NCI-H446 treated with DMSO at 0.1 percent for 48 hours (cell line): Measurements from ENCODE around the gene MCHR1.

ENCODE experiments used
- DNase-seq: peaks from one replicate; lab custom pipeline; 2025; lab: John Stamatoyannopoulos, UW

Gene MCHR1

DNA sequence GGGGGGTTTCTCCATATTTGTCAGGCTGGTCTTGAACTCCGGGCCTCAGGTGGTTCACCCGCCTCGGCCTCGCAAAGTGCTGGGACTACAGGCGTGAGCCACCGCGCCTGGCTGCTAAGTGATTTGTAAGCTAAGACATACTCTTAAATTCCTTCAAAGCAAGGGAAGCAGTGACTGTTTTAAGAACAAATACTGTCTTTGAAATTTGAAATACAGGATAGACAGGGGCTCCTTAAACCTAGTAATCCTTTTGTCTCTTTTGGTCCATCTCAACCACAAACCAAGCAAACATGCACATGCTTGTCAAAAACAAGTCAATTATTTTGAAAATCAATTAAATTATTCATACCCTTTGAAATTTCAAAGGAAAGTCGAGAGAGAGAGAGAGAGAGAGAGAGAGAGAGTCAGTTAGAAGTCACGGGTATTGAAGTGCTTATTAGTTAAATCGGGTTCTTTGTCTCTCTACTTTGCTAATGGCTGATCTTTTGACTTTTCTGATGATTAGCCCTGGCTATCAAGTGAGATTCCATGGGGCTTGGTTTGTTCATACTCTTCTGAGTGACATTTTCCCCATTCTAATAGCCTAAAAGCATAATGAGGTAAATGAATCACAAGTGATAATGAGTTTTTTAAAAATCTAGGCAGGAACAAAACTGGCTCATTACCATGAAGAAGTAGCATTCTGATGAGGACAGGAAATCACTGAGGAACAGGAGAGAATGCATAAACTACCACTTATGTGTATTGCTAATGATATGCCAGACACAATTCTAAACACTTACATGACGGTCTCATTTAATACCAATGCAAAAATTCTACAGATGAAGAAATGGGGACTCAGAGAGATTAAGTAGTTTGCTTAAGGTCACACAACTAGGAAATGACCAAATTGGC is 48.0 kb downstream of the MCHR1 start:
- DNase-seq, result no peak

DNA sequence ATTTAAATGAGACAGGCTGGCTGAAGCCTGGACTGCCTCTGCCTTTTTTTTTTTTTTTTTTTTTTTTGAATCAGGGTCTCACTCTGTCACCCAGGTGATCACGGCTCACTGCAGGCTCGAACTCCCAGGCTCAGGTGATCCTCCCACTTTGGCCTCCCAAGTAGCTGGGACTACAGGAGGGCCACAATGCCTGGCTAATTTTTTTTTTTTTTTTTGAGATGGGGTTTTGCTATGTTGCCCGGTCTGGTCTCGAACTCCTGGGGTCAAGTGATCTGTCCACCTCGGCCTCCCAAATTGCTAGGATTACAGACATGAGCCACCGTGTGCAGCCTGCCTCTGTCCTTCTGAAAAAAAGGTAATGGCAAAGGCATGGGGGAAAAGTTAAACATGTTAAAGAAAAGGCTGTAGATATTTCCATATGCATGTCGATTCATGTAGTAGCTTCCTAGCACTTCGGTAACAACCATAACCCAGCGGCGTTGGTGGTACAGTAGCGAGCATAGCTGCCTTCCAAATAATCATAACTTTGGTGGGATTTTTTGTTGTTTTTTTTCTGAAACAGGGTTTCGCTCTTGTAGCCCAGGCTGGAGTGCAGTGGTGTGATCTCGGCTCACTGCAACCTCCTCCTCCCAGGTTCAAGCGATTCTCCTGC is 48.8 kb downstream of the MCHR1 start:
- DNase-seq, result no peak

DNA sequence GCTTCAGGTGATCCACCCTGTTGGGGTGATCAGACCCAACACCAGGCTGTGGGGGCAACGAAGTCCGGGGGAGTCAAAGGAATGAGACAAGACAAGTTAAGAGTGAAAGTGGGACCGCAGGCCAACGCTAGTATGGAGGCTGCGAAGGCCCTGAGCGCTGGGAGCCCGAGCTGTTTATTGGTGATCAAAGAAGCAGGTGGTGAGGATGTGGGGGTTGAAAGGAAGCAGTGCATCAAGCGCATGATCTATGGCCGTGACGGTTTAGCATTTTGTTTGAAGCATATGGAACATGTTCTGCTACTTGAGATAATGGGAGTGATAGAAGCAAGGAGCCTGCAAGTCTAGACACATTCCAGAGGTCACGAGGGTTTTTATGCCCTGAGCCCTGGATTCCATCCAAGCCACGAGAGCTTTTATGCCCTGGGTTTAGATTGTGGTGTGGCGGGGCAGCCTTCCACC is 49.5 kb downstream of the MCHR1 start:
- no peak for DNase-seq

DNA sequence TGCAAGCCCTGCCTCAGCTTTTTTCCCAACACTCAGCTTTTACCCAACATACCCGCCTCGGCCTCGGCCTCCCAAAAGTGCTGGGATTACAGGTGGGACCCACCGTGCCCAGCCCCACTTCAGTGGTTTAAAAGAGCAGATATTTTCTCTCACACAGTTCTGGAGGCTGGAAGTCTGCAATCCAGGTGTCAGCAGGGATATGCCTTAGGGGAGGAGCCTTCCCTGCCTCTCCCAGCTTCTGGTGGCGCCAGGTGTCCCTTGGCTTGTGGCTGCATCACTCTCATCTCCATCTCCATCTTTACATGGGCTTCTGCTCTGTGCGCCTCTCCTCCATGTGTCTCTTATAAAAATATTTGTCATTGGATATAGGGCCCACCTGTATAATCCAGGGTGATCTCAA is 50.0 kb downstream of the MCHR1 start:
- no peak for DNase-seq
